MM.1S (cell line): ENCODE data around the gene IL19.

ENCODE experiments used
- DNase-seq: peaks from one replicate; pipeline ENCODE4 v3.0.0-alpha.2; 2015
- H2AFZ ChIP-seq: fragments of 300-600 bp; sonication (generic); 2 replicates; pipeline ENCODE4 v1.6.0; 2016; ENCODE audit warnings: antibody characterized with exemption, low read length
- H3F3A ChIP-seq: fragments of 300-600 bp; sonication (generic); 2 replicates; pipeline ENCODE4 v1.6.1; 2016; ENCODE audit warnings: mild to moderate bottlenecking, antibody characterized with exemption, low read length, moderate library complexity, mixed read lengths; ENCODE audit not compliant: insufficient read depth
- H3K27ac ChIP-seq: fragments of 300-600 bp; sonication (generic); 2 replicates; pipeline ENCODE4 v1.5.1; 2016; ENCODE audit warnings: mild to moderate bottlenecking, low read length
- H3K27me3 ChIP-seq: fragments of 300-600 bp; sonication (generic); replicated peaks from 2 replicates; pipeline ENCODE4 v1.6.0; 2016; ENCODE audit warnings: low read length; ENCODE audit not compliant: insufficient read depth
- H3K36me3 ChIP-seq: fragments of 300-600 bp; sonication (generic); replicated peaks from 2 replicates; pipeline ENCODE4 v1.6.1; 2016; ENCODE audit warnings: mild to moderate bottlenecking, low read length, mixed read lengths; ENCODE audit not compliant: insufficient read depth
- H3K4me1 ChIP-seq: fragments of 300-600 bp; sonication (generic); 2 replicates; pipeline ENCODE4 v1.6.1; 2016; ENCODE audit warnings: low read length, mixed read lengths
- H3K4me2 ChIP-seq: fragments of 300-600 bp; sonication (generic); 2 replicates; pipeline ENCODE4 v1.6.0; 2016; ENCODE audit warnings: low read depth, low read length
- H3K4me3 ChIP-seq: fragments of 300-600 bp; sonication (generic); 2 replicates; pipeline ENCODE4 v1.5.1; 2016; ENCODE audit warnings: low read length, mixed read lengths
- H3K79me2 ChIP-seq: fragments of 300-600 bp; sonication (generic); 2 replicates; pipeline ENCODE4 v1.6.1; 2016; ENCODE audit warnings: mixed run types, low read length, mixed read lengths
- H3K9ac ChIP-seq: fragments of 300-600 bp; sonication (generic); 2 replicates; pipeline ENCODE4 v1.6.1; 2016; ENCODE audit warnings: low read length, mixed read lengths
- H3K9me2 ChIP-seq: fragments of 300-600 bp; sonication (generic); replicated peaks from 2 replicates; pipeline ENCODE4 v1.6.1; 2016; ENCODE audit warnings: mild to moderate bottlenecking, low read length, mixed read lengths; ENCODE audit not compliant: insufficient read depth
- H3K9me3 ChIP-seq: fragments of 300-600 bp; sonication (generic); replicated peaks from 2 replicates; pipeline ENCODE4 v1.6.1; 2016; ENCODE audit warnings: mild to moderate bottlenecking, low read length, mixed read lengths; ENCODE audit not compliant: insufficient read depth
- H4K20me1 ChIP-seq: fragments of 300-600 bp; sonication (generic); 2 replicates; pipeline ENCODE4 v1.6.1; 2016; ENCODE audit warnings: mild to moderate bottlenecking, low read length, moderate library complexity, mixed read lengths; ENCODE audit not compliant: insufficient read depth
- CTCF ChIP-seq: fragments of 300-600 bp; sonication (generic); IDR thresholded peaks from 2 replicates; pipeline ENCODE4 v1.5.1; 2016; ENCODE audit warnings: antibody characterized with exemption, low read length, mixed read lengths
- EZH2 ChIP-seq: fragments of 300-600 bp; sonication (generic); optimal IDR thresholded peaks from 2 replicates; pipeline ENCODE3; 2017; ENCODE audit warnings: low read depth, mild to moderate bottlenecking, antibody characterized with exemption, low read length, mixed read lengths
- EZH2phosphoT487 ChIP-seq: fragments of 300-600 bp; sonication (generic); IDR thresholded peaks from 2 replicates; pipeline ENCODE4 v1.6.1; 2018; ENCODE audit warnings: antibody characterized with exemption, low read length

Gene IL19

GRCh38 chr1:206766251-206766856 is 4.2 kb upstream of the IL19 start:
- Histone ChIP-seq H3K4me1 (peaks cover 54% of the 10 kb centered on the region), H3K4me3 (no peak overlapping the region), H3K9me2 (no peaks in the 10 kb centered on the region), H4K20me1 (no peaks in the 10 kb centered on the region), H3K9me3 (no peaks in the 10 kb centered on the region), H3K79me2 (no peaks in the 10 kb centered on the region), H3F3A (peaks cover 35% of the 10 kb centered on the region), H3K9ac (no peak overlapping the region), H2AFZ (0 out of 2 replicates have a peak overlapping the region, but pooled peaks have one; percentile 13), H3K27ac (peak overlapping the region; percentile 59; the same call in 1 of the 2 replicates), H3K27me3 (no peaks in the 10 kb centered on the region), H3K4me2 (peak overlapping the region; percentile 50), H3K36me3 (no peaks in the 10 kb centered on the region)
- DNase-seq, result peak; percentile 83
- TF ChIP-seq EZH2phosphoT487, result no peak
- no peak for TF ChIP-seq EZH2
- no peak for TF ChIP-seq CTCF

GRCh38 chr1:206768472-206769303 is 1.9 kb upstream of the IL19 start:
- H2AFZ ChIP-seq, result peak overlapping the region; percentile 2; the same call in 1 of the 2 replicates
- H3K4me3 ChIP-seq, result no peak overlapping the region
- peak overlapping the region; percentile 31 for H3K4me2 ChIP-seq
- H4K20me1 ChIP-seq, result no peaks in the 10 kb centered on the region
- no peaks in the 10 kb centered on the region for H3K27me3 ChIP-seq
- no peaks in the 10 kb centered on the region for H3K79me2 ChIP-seq
- peaks cover 73% of the 10 kb centered on the region for H3K4me1 ChIP-seq
- peak overlapping the region; percentile 29; the same call in 1 of the 2 replicates for H3K27ac ChIP-seq
- no peak overlapping the region for H3K9ac ChIP-seq
- DNase-seq, result no peak
- no peaks in the 10 kb centered on the region for H3K36me3 ChIP-seq
- no peak for TF ChIP-seq EZH2phosphoT487
- no peak for TF ChIP-seq CTCF
- TF ChIP-seq EZH2, result no peak
- peaks cover 43% of the 10 kb centered on the region for H3F3A ChIP-seq
- H3K9me3 ChIP-seq, result no peaks in the 10 kb centered on the region
- no peaks in the 10 kb centered on the region for H3K9me2 ChIP-seq

GRCh38 chr1:206769304-206769731 is 1.3 kb upstream of the IL19 start:
- no peak for TF ChIP-seq EZH2
- no peak for TF ChIP-seq EZH2phosphoT487
- TF ChIP-seq CTCF, result no peak
- peaks cover 80% of the 10 kb centered on the region for H3K4me1 ChIP-seq

More at GRCh38 chr1:206769304-206769731, 1.3 kb upstream of the IL19 start:
- peak; percentile 93 for DNase-seq
- H3K36me3 ChIP-seq, result no peaks in the 10 kb centered on the region
- H2AFZ ChIP-seq, result peak overlapping the region; percentile 2
- no peaks in the 10 kb centered on the region for H4K20me1 ChIP-seq
- H3K27me3 ChIP-seq, result no peaks in the 10 kb centered on the region
- peak overlapping the region; percentile 31 for H3K4me2 ChIP-seq
- no peaks in the 10 kb centered on the region for H3K79me2 ChIP-seq
- peaks cover 43% of the 10 kb centered on the region for H3F3A ChIP-seq
- H3K9me3 ChIP-seq, result no peaks in the 10 kb centered on the region
- peak overlapping the region; percentile 29; the same call in 1 of the 2 replicates for H3K27ac ChIP-seq
- no peak overlapping the region for H3K4me3 ChIP-seq
- no peaks in the 10 kb centered on the region for H3K9me2 ChIP-seq
- H3K9ac ChIP-seq, result no peak overlapping the region; the same call in 1 of the 2 replicates
